Neural cell (in vitro differentiated cells): ENCODE measurements around the gene PLSCR4. TPM values are rescaled to one million over a fixed set of nuclear protein-coding genes. Genes with fewer than 3 reads are reported as not detected.

Source experiments
- H2AFZ ChIP-seq: fragments of 200-600, 300-800 bp; sonication (generic), shearing (Covaris generic); 2 replicates; pipeline ENCODE4 v1.6.0; 2014; ENCODE audit warnings: low read depth, mild to moderate bottlenecking, antibody characterized with exemption, low read length, moderate library complexity
- H3F3A ChIP-seq: fragments of 200-600 bp; shearing (Covaris generic); 2 replicates; pipeline ENCODE4 v1.6.1; 2016; ENCODE audit warnings: mild to moderate bottlenecking, moderate library complexity, mixed read lengths, antibody characterized with exemption, low read length; ENCODE audit not compliant: insufficient read depth, poor library complexity, severe bottlenecking
- H3K27ac ChIP-seq: fragments of 200-600, 300-800 bp; sonication (generic), shearing (Covaris generic); 2 replicates; pipeline ENCODE4 v1.5.1; 2014; ENCODE audit warnings: mild to moderate bottlenecking, low read length, moderate library complexity
- H3K27me3 ChIP-seq: fragments of 300-800, 200-600 bp; sonication (generic), shearing (Covaris generic); 2 replicates; pipeline ENCODE4 v1.6.0; 2014; ENCODE audit warnings: mild to moderate bottlenecking, low read depth, low read length, moderate library complexity; ENCODE audit not compliant: insufficient read depth
- H3K36me3 ChIP-seq: fragments of 300-800, 200-600 bp; sonication (generic), shearing (Covaris generic); 2 replicates; pipeline ENCODE4 v1.5.1; 2014; ENCODE audit warnings: mild to moderate bottlenecking, antibody characterized with exemption, low read length, moderate library complexity; ENCODE audit not compliant: insufficient read depth
- H3K4me2 ChIP-seq: fragments of 300-800, 200-600 bp; sonication (generic), shearing (Covaris generic); 2 replicates; pipeline ENCODE4 v1.6.0; 2014; ENCODE audit warnings: mild to moderate bottlenecking, low read length
- H3K4me3 ChIP-seq: fragments of 300-800, 200-600 bp; sonication (generic), shearing (Covaris generic); 2 replicates; pipeline ENCODE4 v1.5.1; 2014; ENCODE audit warnings: mild to moderate bottlenecking, low read length, moderate library complexity
- H3K79me2 ChIP-seq: fragments of 200-600 bp; shearing (Covaris generic); replicated peaks from 2 replicates; pipeline ENCODE4 v1.6.0; 2014; ENCODE audit warnings: mild to moderate bottlenecking, low read length, moderate library complexity; ENCODE audit not compliant: insufficient read depth
- H3K9ac ChIP-seq: fragments of 300-800, 200-600 bp; sonication (generic), shearing (Covaris generic); 2 replicates; pipeline ENCODE4 v1.6.1; 2016; ENCODE audit warnings: mild to moderate bottlenecking, low read length, mixed read lengths
- H3K9me2 ChIP-seq: fragments of 200-600 bp; shearing (Covaris generic); 2 replicates; pipeline ENCODE4 v1.6.1; 2016; ENCODE audit warnings: mild to moderate bottlenecking, low read length, mixed read lengths; ENCODE audit not compliant: insufficient read depth
- H3K9me3 ChIP-seq: fragments of 200-600, 300-800 bp; sonication (generic), shearing (Covaris generic); 2 replicates; pipeline ENCODE4 v1.6.1; 2016; ENCODE audit warnings: mild to moderate bottlenecking, mixed run types, low read length, moderate library complexity, mixed read lengths
- H4K20me1 ChIP-seq: fragments of 200-600 bp; shearing (Covaris generic); 2 replicates; pipeline ENCODE4 v1.6.1; 2016; ENCODE audit warnings: mild to moderate bottlenecking, mixed run types; ENCODE audit not compliant: insufficient read depth
- CTCF ChIP-seq: fragments of 450-650 bp; IDR thresholded peaks from 2 replicates; pipeline ENCODE4 v1.5.1; 2014; ENCODE audit warnings: antibody characterized with exemption, mild to moderate bottlenecking, moderate library complexity; ENCODE audit not compliant: poor library complexity, severe bottlenecking
- EP300 ChIP-seq: fragments of 450-650 bp; conservative IDR thresholded peaks from 2 replicates; pipeline ENCODE4 v1.6.1; 2014; ENCODE audit warnings: antibody characterized with exemption, mild to moderate bottlenecking, moderate library complexity; ENCODE audit not compliant: poor library complexity, severe bottlenecking
- EZH2 ChIP-seq: fragments of 200-600, 300-800 bp; shearing (Covaris generic), sonication (generic); IDR thresholded peaks from 2 replicates; pipeline ENCODE4 v1.6.1; 2014; ENCODE audit warnings: antibody characterized with exemption, low read length, borderline replicate concordance, mild to moderate bottlenecking; ENCODE audit not compliant: insufficient read depth, poor library complexity, severe bottlenecking
- MXI1 ChIP-seq: fragments of 450-650 bp; conservative IDR thresholded peaks from 2 replicates; pipeline ENCODE4 v1.6.1; 2014; ENCODE audit warnings: antibody characterized with exemption, mild to moderate bottlenecking; ENCODE audit not compliant: poor library complexity, severe bottlenecking
- POLR2AphosphoS5 ChIP-seq: IDR thresholded peaks from 2 replicates; pipeline ENCODE4 v1.6.1; 2012
- RAD21 ChIP-seq: fragments of 450-650 bp; conservative IDR thresholded peaks from 2 replicates; pipeline ENCODE4 v1.6.1; 2014; ENCODE audit warnings: antibody characterized with exemption, mild to moderate bottlenecking, moderate library complexity
- REST ChIP-seq: IDR thresholded peaks from 2 replicates; pipeline ENCODE4 v1.6.1; 2012; ENCODE audit warnings: borderline replicate concordance
- SMC3 ChIP-seq: fragments of 450-650 bp; conservative IDR thresholded peaks from 2 replicates; pipeline ENCODE4 v1.6.1; 2014; ENCODE audit warnings: antibody characterized with exemption, mild to moderate bottlenecking, moderate library complexity; ENCODE audit not compliant: poor library complexity
- TAF1 ChIP-seq: IDR thresholded peaks from 2 replicates; pipeline ENCODE4 v1.6.1; 2012; ENCODE audit warnings: low read depth
- polyA plus RNA-seq: library from polyadenylated mRNA; depleted of rRNA; stranded (reverse); fragments of >200 nt; gene quantifications from 2 replicates; pipeline ENCODE4 v1.2.3, GENCODE V29; 2014

PLSCR4 gene
- polyA plus RNA-seq, 1 donor from 2014 or later = not detected

- Histone ChIP-seq H3K27me3 (peaks cover 15% of the 10 kb centered on the region), H3K9me3 (no peaks in the 10 kb centered on the region), H4K20me1 (no peaks in the 10 kb centered on the region), H3F3A (no peaks in the 10 kb centered on the region), H3K36me3 (no peaks in the 10 kb centered on the region), H3K79me2 (no peaks in the 10 kb centered on the region), H3K9me2 (no peaks in the 10 kb centered on the region), H3K27ac (no peak overlapping the region), H3K4me3 (peak overlapping the region; percentile 58), H3K4me2 (no peak overlapping the region), H3K9ac (no peak overlapping the region), H2AFZ (no peak overlapping the region)
- TF ChIP-seq REST (no peak), SMC3 (no peak), EP300 (no peak), POLR2AphosphoS5 (no peak), EZH2 (no peak), CTCF (no peak), RAD21 (no peak), TAF1 (no peak), MXI1 (no peak)
These were observed 984 bp downstream of the PLSCR4 start for GRCh38 chr3:146249921-146250320.

GRCh38 chr3:146247911-146248310 lies 3.0 kb downstream of the PLSCR4 start:
- Histone ChIP-seq H3K27ac (no peak overlapping the region), H3K4me3 (no peak overlapping the region), H4K20me1 (no peaks in the 10 kb centered on the region), H3K9ac (no peak overlapping the region), H3K27me3 (peaks cover 15% of the 10 kb centered on the region), H3K9me3 (no peaks in the 10 kb centered on the region), H2AFZ (no peak overlapping the region), H3K9me2 (no peaks in the 10 kb centered on the region), H3K36me3 (no peaks in the 10 kb centered on the region), H3K79me2 (no peaks in the 10 kb centered on the region), H3F3A (no peaks in the 10 kb centered on the region), H3K4me2 (no peak overlapping the region)
- no peak for TF ChIP-seq EZH2
- TF ChIP-seq CTCF = no peak
- TF ChIP-seq MXI1 = no peak
- TF ChIP-seq REST = no peak
- no peak for TF ChIP-seq EP300
- TF ChIP-seq TAF1 = no peak
- no peak for TF ChIP-seq RAD21
- TF ChIP-seq SMC3 = no peak
- no peak for TF ChIP-seq POLR2AphosphoS5
